K562 treated with DMSO at 1 percent for 12 hours (cell line): Measurements from ENCODE around the gene CACNG3. TPM values are rescaled to one million over a fixed set of nuclear protein-coding genes. Genes with fewer than 3 reads are reported as not detected.

ENCODE experiments used
- total RNA-seq: library from RNA; unstranded; fragments of 300-600 nt; gene quantifications from 2 replicates; pipeline ENCODE4 v1.2.3, GENCODE V29; 2022; ENCODE audit not compliant: insufficient read depth

The CACNG3 gene
- not detected in 2 replicates for total RNA-seq

GRCh38 chr16:24255456-24256371 is at the start of gene CACNG3:
Gene CACNG3, plus strand, starts transcription at chr16:24256335. Its CDS starts 420 bp downstream, at chr16:24256755.

